Panc1 (cell line): ENCODE measurements around the gene ATP4A.

ENCODE experiments used
- CTCF ChIP-seq: fragments of 450-650 bp; IDR thresholded peaks from 2 replicates; pipeline ENCODE4 v1.5.1; 2017; ENCODE audit warnings: mild to moderate bottlenecking
- SIN3A ChIP-seq: IDR thresholded peaks from 2 replicates; pipeline ENCODE4 v1.6.1; 2012; ENCODE audit warnings: low read depth, mild to moderate bottlenecking, low read length, moderate library complexity, borderline replicate concordance; ENCODE audit not compliant: insufficient read depth

- no peak for TF ChIP-seq CTCF
- TF ChIP-seq SIN3A: no peak
Observed at GRCh38 chr19:35519291-35519690, 44.2 kb downstream of the ATP4A start.
